Measurements from ENCODE around the gene PODXL2. TPM values are rescaled to one million over a fixed set of nuclear protein-coding genes. Genes with fewer than 3 reads are reported as not detected.

The PODXL2 gene
- total and polyA plus RNA-seq, 2 of the 8 experiments (the other 6 are each of a cell fraction or from before 2014, with no cell fraction given), result 27.6 to 31.6 TPM

- TF ChIP-seq KDM1A (IDR thresholded peaks at IDR 0.05; ENCODE audit: borderline replicate concordance, low read length) (no peak), POLR2A (IDR thresholded peaks at IDR 0.05; ENCODE audit: control extremely low read depth in 1 of 2, low read depth in 2 of 2, low read length in 2 of 2) (no peak), KDM4A (IDR thresholded peaks at IDR 0.05; ENCODE audit: low read depth, low read length, severe bottlenecking) (no peak), TAF7 (optimal IDR thresholded peaks at IDR 0.05; ENCODE audit: borderline replicate concordance, low read depth, low read length) (no peak)
Observed at GRCh38 chr3:127624063-127624462, 4.9 kb upstream of the PODXL2 start (continued).

All from H1 (cell line).